Thyroid gland (tissue), 4 donors: ENCODE data around the gene PTPRN2.

Source experiments
- CTCF ChIP-seq, 6 experiments: fragments of 200-600 bp in 3 of 6; fragments of 450-650 bp in 3 of 6; sonication (generic) in 3 of 6; IDR thresholded peaks; one replicate each; pipeline ENCODE4 v1.5.1; 2016 to 2019; ENCODE audit warnings: antibody characterized with exemption in 6 of 6, mild to moderate bottlenecking in 2 of 6, inconsistent platforms in 1 of 6, moderate library complexity in 1 of 6
- POLR2A ChIP-seq, 2 donors: fragments of 450-650 bp; IDR thresholded peaks; one replicate each; pipeline ENCODE4 v1.6.1; 2017; ENCODE audit warnings: antibody characterized with exemption in 2 of 2, mild to moderate bottlenecking in 2 of 2, moderate library complexity in 1 of 2

- TF ChIP-seq CTCF (IDR thresholded peaks at IDR 0.05), result no peak
- TF ChIP-seq POLR2A (IDR thresholded peaks at IDR 0.05), result no peak
Observed at GRCh38 chr7:158084555-158084954, 503.1 kb downstream of the PTPRN2 start.
